UCSD-AML1 (cell line): Measurements from ENCODE around the gene FEM1B.

ENCODE experiments used
- DNase-seq: peaks from one replicate; lab custom pipeline; 2025; ENCODE audit not compliant: unreplicated experiment; lab: John Stamatoyannopoulos, UW

Gene FEM1B

DNA sequence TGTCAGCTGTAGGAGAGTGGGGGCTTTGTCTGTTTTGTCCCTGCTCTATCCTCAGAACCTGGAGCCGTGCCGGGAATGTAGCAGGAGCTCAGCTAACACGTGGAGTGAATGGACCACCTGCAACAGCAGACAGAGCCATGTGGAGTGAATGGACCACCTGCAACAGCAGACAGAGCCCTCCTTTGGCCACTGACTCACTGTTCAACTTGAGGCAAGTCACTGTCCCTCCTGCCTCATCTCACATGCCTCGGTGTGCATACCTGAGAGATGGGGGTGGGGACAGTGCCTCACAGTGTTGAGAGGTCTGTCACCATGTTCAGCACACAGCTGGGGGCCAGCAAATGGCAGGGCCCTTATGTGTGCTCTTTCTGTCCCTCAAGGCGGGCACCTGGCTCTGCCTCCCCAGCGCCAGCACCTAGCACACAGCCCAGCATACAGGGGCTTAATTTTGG is 27.9 kb downstream of the FEM1B start:
- DNase-seq, result no peak

DNA sequence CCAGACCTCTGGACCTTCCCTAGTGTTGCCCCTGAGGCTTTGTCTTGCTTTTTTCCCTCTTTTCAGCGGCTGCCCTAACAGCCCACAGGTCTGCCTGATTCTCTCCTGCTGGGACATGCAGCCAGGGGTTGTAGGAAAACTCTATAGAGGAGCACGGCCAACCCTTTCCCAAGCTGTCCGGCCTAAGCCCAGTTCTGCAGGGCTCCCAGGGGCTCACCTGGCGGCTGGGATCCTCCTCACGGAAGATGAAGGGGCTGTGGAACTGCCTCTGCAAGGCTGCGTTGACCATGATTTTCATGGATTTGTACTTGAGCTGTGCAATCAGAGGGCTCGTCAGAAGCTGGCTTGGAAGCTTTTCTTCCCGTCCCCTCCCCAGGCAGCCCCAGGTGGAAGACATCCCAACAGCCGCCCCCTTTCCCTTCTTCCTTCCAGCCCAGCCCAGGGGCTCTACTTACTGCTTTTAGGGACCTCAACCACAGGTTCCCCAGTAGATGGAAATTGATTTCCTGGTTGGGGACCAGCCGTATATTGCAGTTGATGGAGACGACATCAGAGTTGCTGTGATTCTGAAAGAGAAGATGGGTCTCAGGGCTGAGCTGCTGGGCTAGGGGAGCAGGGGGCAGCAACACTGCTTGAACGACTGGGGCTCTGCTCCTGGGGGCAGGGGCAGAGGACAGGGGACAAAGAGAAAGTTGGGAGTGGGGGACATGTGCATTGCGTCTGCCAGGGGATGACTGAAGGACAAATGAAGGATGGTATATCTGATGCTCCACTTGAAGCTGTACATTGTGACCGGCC is 29.8 kb downstream of the FEM1B start:
- DNase-seq, result no peak

DNA sequence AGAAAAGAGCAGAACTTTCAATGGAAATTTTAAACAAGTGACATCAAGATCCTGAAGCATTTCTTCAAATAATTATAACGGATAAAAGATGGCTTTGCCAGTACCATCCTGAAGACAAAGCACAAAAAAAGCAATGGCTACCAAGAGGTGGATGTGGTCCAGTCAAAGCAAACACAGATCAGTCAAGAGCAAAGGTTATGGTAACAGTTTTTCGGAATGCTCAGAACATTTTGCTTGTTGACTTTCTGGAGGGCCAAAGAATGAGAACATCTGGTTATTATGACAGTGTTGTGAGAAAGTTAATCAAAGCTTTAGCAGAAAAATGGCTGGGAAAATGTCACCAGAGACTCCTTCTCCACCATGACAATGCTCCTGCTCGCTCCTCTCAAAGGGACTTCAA is 31.5 kb downstream of the FEM1B start:
- no peak for DNase-seq

DNA sequence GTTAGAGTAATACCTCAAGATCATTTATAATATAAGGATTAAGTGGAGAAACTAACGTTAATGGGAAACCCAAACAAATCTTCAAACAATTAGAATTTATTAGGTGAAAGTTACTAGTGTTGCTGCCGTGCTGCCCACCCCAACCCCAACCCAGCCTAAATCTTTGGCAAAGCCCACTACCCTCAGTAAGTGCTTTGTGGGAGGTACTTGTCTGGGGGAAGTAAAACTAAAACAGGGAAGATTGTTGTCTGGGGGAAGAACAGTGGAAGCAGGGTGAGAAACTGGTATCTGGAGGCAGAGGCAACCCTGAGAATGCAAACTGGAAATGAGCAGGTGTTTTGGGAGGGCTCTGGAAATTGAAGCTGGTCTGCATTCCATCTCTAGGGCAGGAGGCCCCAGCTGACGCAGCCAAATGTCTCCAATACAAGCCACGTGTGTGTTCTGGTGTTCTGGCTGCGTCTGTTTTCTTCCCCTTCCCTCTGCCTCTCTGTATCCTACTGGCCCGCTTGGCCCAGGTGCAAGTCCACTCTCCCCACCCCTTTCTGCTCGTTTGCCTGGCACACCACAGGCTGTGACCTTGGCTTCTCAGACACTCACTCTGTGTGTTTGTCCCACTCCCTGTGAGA is 32.7 kb downstream of the FEM1B start:
- DNase-seq, result no peak

DNA sequence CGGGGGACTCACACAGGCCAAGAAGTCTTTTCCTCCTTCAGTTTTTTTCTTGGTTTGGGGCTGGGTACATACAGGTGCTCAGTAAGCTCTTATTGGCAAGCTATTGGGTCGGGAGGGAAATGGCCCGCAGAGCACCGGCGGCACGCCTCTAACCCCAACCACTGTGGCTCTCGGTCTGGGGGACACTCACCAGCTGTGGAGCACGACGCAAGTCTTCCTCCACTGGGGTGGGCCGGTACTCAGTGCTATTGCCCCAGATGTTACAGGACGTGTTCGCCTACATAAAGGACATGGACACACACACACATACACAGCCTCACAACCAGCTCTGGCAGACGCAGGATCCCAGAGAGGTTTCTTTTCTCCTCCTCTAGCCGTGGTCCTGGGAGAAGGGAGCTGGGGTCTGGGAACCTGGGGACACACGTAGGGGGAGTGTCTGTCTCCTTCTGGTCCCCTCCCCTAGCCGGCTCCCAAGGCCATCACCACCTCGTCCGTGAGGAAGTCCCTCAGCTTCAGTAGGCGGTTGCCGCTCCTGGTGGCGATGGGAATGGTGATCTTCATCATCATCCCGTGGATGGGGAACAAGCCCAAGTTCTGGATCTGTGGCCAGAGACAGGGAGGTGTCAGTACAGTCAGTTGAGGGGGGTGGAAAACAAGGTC is 33.4 kb downstream of the FEM1B start:
- DNase-seq, result no peak

DNA sequence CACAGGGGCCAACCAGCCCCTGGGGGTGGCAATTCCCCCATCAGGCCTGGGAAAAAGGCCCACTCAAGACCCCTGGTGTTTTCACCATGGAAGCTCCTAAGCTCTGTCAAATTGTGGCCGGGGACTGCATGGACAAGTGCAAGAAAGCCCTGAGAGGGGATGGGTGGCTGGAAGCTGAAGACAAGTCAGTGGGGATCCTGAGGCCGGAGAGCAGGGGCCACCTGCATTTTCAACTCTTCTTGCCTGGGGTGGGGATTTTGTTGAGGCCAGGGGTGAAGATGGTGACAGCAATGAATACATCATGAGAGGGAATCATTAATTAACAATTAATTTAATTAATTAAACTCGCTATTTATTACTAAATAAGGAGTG is 33.9 kb downstream of the FEM1B start:
- no peak for DNase-seq

DNA sequence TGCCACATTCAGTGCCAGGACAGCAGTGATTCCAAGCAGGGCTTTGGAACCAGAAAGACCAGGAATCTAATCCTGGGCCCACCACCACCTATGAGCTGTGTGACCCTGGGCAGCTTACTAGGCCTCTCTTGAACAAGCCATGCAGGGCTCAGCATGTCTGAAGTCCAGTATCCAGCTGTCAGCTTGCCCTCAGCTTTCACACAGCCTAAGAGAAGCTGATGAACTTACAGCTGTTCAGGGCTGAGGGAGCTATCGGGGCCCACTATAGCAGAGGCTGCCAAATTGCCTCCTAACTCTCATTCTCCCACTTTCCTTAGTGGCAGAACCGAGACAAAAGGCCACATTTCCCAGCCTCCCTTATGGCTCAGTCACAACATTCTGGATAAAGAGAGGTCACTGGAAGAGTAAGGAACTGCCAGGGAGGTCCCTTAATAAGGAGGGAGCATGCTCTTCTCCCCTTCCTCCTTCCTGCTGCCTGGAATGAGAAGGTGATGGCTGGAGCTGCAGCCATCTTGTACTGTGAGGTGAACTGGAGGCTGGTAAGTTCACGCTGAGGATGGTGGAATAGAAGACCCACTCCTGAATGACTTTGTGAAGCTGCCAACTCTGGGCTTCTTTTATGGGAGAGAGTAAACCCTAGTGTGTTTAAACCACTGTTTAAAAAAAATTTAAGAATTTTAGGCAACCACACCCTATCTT is 34.5 kb downstream of the FEM1B start:
- no peak for DNase-seq

DNA sequence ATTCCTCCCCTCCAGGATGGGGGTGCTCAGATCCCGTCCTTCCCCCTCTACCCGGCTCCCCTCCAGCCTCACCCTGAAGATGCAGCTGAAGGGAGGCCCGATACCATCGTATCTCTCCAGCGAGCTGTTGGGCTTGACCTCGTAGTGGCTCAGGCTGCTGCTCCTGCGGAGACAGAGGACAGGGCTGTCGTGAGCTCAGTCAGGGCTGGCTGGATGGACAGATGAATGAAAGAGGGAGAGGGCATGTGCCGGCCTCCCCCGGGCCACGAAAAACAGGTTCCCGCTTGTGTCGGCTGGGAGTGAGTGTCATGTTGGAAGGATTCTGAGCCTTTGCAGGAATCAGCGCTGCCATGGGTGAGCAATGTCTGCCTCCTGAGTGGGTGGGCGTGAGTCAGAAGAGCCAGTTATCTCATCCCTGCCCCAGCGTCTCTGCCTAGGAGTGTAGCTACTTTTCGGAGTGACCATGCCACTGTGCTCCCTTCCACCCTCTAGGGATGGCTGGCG is 35.2 kb downstream of the FEM1B start:
- no peak for DNase-seq

DNA sequence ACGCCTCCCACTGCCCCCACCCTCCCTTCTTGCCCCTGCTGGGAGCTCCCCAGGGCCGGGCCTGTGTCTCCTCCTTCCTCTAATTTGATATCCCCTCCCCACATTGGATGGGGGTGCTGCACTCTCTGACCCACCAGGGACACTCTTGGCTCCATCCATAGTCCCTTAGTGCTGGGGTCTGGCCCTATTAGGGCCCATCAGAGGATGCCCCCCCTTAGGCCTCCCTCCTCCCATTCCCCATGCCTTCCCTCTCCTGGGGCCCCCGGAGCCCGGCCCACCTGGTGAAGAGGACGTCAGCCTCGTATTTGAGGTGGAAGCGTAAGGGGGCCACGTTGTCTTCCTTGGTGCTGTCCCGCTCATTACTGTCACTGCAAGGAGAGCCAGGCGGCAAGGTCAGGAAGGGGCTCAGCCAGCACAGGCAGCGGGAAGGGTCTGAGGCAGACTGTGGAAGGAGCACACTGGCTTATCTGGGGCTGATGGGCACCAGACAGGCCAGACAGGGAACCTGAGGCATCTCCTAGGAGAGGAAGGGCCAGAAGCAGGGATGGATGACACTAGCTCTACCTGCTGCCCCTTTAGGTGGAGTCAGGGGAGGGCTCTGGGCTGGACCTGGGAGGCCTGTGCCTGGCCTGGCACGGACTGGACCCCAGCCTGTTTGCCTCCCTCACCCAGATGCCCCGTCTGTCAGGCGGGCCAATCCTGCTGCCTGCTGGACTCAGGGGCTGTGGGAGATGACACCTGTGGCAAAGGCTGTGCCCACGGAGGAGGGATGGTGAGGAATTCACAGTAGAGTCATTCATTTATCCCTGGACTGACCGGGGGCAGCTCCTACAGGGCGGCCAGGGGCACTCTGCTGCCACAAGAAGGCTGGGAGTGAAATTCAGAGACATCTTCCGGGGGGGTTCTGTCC is 36.2 kb downstream of the FEM1B start:
- DNase-seq, result no peak

DNA sequence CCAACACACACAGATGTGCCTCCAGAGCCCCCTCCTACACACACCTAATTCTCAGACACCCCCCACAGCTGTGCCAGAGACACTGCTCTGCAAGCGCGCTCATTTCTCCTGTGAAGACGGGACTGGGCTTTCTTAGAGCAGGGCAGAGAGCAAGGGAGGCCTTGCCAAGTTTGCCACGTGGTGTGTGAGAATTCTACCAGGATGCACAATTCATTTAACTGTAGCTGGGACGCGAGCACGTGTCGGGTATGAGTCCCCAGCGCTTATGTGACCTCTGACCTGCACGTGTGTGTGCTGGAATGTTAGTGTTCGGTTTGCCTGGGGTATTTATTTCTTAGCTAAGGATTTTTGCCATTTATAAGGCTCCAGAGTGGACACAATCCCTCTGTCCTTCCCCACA is 37.0 kb downstream of the FEM1B start:
- DNase-seq, result no peak

DNA sequence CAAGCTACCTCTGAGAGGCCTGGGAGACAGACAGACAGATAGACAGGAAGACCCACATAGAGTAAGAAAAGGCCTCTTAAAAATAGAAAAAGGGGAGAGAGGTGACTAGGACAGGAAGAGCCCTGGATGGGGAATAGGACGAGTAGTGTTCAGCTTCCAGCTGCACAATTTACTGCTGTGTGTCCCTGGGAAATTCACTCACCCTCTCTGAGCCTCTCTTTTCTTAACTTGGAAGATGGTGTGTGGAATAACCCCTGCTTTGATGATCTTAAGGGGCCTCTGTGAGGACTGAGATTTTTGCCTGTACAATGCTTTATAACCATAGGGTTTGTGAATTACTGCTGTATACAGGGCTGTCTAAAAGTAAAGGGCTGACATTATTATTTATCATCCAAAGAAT is 37.5 kb downstream of the FEM1B start:
- DNase-seq, result no peak

DNA sequence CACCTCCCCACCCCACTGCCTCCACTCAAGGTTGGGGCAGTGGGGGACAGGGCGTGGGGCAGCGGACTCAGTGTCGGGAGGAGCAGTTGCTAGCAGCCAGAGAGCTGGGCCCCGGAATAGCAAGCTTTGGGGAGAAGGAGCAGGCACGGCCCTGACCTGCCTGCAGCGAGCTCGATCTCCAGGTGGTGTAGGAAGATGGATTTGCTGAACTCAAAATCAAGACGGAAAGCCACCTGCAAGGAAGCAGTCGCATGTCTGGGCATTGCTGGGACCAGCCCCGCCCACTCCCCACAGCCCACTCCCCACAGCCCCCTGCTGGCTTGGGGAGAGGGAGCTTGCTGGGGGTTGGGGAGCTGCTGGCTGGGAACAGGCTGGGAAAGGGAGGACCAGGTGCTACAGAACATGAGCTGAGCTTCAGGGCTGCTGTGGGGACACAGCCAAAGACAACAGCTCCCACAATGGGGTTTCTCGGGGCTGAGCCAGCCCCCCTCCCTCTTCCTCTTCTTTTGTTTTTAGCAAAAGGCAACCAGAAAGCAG is 38.0 kb downstream of the FEM1B start:
- DNase-seq, result no peak

DNA sequence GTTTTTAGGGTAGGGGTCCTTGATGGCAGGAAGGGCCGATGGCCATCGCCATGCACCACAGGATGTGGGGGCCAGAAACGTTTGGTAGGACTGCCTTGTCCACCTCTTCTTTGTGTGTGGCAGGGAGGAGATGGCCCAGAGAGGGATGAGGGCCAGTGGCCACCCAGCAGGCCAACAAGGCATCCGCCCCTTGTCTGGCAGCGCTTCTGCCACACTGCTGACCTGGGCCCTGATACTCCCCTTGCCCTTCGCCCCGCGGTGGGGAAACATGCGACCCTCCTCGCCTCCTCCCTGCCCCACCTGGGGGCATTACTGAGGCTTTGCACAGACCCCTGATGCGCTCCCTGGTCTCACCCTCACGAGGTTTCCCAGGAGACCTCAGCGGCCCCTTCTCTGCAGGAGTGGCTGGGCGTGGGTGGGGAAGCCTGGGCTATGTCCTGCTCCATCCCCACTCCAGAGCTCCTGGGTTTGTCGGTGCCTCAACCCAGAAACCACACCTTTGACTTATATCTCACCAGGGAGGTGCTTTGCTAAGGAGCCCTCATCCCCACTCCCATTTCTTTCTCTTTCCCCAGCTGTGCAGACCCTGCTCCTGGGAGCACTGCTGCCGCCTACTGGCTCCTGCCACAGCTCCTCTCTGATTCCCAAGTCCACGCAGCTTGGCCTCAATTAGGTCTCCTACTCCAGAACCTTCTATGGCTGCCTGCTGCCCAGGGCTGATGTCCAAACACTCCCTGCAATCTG is 38.7 kb downstream of the FEM1B start:
- no peak for DNase-seq

DNA sequence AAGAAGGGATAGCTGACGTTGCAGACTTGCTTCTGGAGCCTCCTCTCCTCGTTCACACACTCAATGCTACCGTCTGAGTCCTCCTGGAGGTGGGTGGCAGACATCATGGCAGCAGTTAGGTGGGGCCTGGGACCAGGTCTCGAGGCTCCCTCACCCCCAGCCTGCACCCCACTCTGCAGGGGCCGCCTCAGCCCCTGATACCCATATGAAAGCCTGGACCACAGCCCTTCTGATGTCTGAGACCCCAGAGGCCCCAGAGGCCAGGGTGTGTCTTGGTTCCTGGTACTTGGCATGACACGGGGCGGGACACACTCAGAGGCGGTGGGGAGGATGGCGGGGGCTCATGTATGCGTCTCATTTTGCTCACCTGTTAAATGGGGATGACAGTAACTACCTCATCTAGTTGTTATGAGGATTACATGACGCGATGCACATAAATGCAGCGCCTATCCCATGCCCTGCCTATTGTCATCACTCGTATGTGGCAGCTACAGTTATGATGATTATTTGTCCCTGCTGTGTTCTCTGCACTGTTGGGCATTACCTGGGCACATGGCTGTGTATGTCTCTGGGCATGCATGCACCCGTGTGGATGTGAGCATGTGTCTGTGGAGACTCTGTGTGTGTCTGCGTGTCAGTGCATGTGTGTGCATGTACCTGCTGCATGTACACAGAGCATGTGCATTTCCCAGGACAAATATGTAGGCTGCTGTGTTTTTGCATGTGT is 39.9 kb downstream of the FEM1B start:
- no peak for DNase-seq

DNA sequence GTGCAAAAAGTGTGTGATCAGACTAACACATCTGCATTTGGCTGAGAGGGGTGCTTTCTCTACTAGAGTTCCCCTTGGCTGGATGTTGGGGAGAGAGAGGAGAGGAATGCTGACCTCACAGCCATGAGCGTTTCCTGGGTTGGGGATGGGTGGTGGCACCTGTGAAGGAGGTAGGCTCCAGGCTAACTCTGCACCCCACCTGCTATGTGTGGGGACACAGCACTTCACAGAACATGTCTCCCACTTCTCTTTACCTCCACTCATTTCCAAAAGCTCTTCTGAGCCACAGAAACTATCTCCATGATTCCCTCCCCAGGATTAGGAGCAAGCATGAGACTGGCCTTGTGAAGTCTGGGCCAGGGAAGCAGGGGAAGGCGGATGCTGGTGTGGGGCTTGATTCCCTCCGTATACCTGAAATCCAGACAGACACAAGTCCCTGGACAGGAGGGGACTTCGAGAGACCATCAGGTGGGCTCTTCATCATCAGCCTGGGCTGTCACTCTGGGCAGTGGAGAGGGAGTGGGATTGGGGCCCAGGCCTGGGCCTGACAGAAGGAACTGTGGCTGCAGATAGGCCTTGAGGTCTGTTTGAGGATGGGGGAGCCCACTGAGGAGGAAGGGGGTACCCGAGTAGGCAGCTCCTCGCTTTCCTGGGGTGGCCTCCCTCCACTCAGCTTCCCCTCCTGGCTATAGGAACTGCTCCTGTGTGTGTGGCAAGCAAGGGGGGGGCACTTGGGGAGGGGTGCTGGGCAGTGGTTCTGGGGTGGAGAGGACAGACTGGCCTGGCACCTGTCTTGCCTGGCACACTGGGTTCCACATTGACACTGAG is 40.7 kb downstream of the FEM1B start:
- no peak for DNase-seq

DNA sequence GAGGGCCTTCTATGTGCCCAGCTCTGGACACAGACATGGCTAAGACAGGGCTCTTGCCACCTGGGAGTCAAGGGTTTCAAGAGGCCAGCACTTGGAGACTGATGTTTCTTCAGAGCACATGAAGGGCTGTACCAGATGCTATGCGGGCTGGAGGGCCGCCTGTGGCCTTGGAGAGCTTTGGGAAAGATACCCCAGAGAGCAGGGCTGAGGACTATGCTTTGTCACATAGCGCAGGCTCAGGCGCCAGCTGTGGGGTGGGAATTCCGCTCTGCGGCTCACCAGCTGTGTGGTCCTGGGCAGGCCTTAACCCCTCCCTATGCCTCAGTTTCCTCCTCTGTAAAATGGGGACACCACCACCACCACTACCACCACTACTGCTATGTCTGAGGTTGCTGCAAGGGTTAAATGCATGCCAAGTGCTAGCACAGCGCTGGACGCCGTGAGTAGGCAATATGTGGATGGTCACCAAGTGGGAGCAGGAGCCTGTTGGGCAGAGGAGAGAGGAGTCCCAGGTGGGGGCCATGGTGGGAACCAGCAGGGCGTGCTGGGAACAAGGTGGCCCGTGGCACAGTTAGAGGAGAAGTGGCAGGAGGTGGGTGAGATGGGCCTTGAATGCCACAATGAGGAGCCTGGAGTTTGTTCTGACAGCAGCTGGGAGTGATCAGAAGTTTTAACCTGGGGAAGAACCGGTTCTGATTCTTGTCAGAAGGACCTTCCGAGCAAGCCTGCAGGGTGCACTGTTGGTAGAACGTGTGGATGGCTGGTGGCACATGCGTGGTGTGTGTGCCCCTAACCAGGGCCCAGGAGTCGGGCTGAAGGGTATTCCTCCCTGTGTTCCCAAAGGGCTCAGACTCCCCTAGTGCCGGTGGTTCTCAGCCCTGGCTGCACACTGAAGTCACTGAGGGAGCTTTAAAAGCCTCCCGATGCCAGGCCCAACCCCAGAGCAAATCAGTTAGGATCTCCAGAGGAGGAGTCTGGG is 41.7 kb downstream of the FEM1B start:
- DNase-seq, result no peak

DNA sequence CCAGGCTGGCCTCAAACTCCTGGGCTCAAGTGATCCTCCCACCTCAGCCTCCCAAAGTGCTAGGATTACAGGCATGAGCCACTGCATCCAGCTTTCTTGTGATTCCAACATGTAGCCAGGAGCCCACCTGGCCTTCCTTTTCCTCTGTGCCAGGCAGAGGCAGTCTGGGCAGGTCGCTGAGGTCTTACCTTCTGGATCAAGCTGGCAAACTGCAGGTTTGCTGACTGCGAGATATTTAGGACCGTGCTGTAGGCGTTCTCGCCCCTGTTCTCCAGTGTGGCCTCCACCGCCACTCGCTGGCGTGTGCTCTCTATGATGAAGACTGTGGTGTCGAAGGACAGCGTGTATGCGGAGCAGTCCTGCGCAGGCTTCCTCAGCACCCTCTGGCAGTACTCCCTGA is 42.5 kb downstream of the FEM1B start:
- no peak for DNase-seq
